ENCODE data around the gene RDH13. TPM values are rescaled to one million over a fixed set of nuclear protein-coding genes. Genes with fewer than 3 reads are reported as not detected.

Gene RDH13
- total and polyA plus RNA-seq, 4 donors: 9.2 to 30.5 (median 18.6) TPM

DNA sequence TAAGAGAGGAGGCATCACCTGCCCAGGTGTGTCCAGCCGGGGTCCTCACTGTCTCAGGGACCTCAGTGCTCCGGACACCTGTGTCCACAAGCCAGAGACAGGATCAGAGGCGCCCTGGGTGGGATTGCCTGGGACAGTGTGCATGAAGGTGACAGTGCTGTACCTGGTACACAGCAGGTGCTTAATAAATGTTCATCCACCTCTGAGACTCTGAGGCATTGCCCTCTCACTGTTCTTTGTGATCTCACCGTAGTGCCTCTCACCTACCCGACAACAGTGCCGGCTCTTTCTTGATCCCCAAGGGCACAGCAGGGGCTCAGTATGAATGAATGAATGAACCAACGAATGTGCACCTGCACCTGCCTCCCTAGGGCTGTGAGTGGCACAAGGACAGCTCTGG is 9.2 kb downstream of the RDH13 start:
- DNase-seq (no peak), ATAC-seq (ENCODE audit: insufficient read depth, low FRiP score) (no peak)
- H3K36me3 ChIP-seq (ENCODE audit: control insufficient read depth in 4 of 4, insufficient read depth in 4 of 4, low read length in 4 of 4): peaks cover 7 to 47% (median 13%) of the 10 kb centered on the region in 4 donors
- no peaks in the 10 kb centered on the region for H3K27me3 ChIP-seq (ENCODE audit: control insufficient read depth in 3 of 3, insufficient read depth in 3 of 3, low read length in 2 of 3)
- H3K4me3 ChIP-seq: no peak overlapping the region
- WGBS, 2 donors: 80 to 96% methylated on average over 7 of the region's 7 CpGs
- peaks cover 0 to 2% (median 0%) of the 10 kb centered on the region in 4 donors for H3K9me3 ChIP-seq (ENCODE audit: control insufficient read depth in 4 of 4, insufficient read depth in 3 of 4, low read length in 3 of 4)
- TF ChIP-seq, protein P1, sequence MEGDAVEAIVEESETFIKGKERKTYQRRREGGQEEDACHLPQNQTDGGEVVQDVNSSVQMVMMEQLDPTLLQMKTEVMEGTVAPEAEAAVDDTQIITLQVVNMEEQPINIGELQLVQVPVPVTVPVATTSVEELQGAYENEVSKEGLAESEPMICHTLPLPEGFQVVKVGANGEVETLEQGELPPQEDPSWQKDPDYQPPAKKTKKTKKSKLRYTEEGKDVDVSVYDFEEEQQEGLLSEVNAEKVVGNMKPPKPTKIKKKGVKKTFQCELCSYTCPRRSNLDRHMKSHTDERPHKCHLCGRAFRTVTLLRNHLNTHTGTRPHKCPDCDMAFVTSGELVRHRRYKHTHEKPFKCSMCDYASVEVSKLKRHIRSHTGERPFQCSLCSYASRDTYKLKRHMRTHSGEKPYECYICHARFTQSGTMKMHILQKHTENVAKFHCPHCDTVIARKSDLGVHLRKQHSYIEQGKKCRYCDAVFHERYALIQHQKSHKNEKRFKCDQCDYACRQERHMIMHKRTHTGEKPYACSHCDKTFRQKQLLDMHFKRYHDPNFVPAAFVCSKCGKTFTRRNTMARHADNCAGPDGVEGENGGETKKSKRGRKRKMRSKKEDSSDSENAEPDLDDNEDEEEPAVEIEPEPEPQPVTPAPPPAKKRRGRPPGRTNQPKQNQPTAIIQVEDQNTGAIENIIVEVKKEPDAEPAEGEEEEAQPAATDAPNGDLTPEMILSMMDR (IDR thresholded peaks at IDR 0.05; ENCODE audit: control extremely low read depth, extremely low read depth): no peak
- H3K4me1 ChIP-seq (ENCODE audit: control insufficient read depth in 5 of 5, insufficient read depth in 5 of 5, low read length in 5 of 5): peaks cover 0 to 1% (median 0%) of the 10 kb centered on the region in 5 donors
- H3K9ac ChIP-seq (ENCODE audit: insufficient read depth in 1 of 2, low read length in 2 of 2): no peak overlapping the region
- no peak overlapping the region for H3K27ac ChIP-seq (ENCODE audit: low read depth in 1 of 2, low read length in 1 of 2)

- no peak for ATAC-seq (ENCODE audit: insufficient read depth, low FRiP score)
Observed at GRCh38 chr19:55050749-55051532, 12.0 kb downstream of the RDH13 start.

DNA sequence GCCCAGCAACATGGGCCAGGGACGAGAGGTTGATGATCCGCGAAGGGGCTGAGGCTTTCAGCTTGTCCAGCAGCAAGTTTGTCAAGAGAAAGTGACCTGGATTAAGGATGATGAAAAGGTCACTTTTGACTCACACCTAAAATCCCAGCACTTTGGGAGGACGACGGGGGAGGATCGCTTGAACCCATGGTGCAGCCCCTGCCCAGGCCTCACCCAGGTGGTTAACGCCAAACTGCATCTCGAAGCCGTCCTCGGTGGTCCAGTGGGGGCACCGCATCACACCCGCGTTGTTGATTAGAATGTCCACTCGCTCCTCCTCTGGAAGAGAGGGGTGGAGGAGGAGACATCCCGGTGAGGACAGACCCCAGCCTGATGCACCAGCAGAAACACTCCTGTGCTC is 14.5 kb downstream of the RDH13 start:
- no peak overlapping the region for H3K9ac ChIP-seq (ENCODE audit: insufficient read depth in 1 of 2, low read length in 2 of 2)
- TF ChIP-seq, protein P1 (IDR thresholded peaks at IDR 0.05; ENCODE audit: control extremely low read depth, extremely low read depth): no peak
- no peaks in the 10 kb centered on the region for H3K27me3 ChIP-seq (ENCODE audit: control insufficient read depth in 3 of 3, insufficient read depth in 3 of 3, low read length in 2 of 3)
- no peak overlapping the region for H3K27ac ChIP-seq (ENCODE audit: low read depth in 1 of 2, low read length in 1 of 2)
- WGBS, 2 donors: 96 to 98% methylated on average over 15 of the region's 15 CpGs
- DNase-seq (no peak), ATAC-seq (ENCODE audit: insufficient read depth, low FRiP score) (no peak)
- no peak overlapping the region for H3K4me3 ChIP-seq
- H3K4me1 ChIP-seq (ENCODE audit: control insufficient read depth in 5 of 5, insufficient read depth in 5 of 5, low read length in 5 of 5): peaks cover 0 to 1% (median 0%) of the 10 kb centered on the region in 5 donors
- H3K36me3 ChIP-seq (ENCODE audit: control insufficient read depth in 4 of 4, insufficient read depth in 4 of 4, low read length in 4 of 4): peaks cover 0 to 64% (median 7%) of the 10 kb centered on the region in 4 donors
- no peaks in the 10 kb centered on the region for H3K9me3 ChIP-seq (ENCODE audit: control insufficient read depth in 4 of 4, insufficient read depth in 3 of 4, low read length in 3 of 4)

More at GRCh38 chr19:55050749-55051532, 12.0 kb downstream of the RDH13 start:
- H3K27me3 ChIP-seq (ENCODE audit: control insufficient read depth in 3 of 3, insufficient read depth in 3 of 3, low read length in 2 of 3): no peaks in the 10 kb centered on the region
- no peak overlapping the region for H3K27ac ChIP-seq (ENCODE audit: low read depth in 1 of 2, low read length in 1 of 2)
- H3K4me3 ChIP-seq: no peak overlapping the region
- WGBS, 2 donors: 97 to 98% methylated on average over 25 of the region's 25 CpGs
- H3K9me3 ChIP-seq (ENCODE audit: control insufficient read depth in 4 of 4, insufficient read depth in 3 of 4, low read length in 3 of 4): peaks cover 0 to 2% (median 0%) of the 10 kb centered on the region in 4 donors
- no peak overlapping the region for H3K9ac ChIP-seq (ENCODE audit: insufficient read depth in 1 of 2, low read length in 2 of 2)
- H3K36me3 ChIP-seq (ENCODE audit: control insufficient read depth in 4 of 4, insufficient read depth in 4 of 4, low read length in 4 of 4): peaks cover 3 to 59% (median 10%) of the 10 kb centered on the region in 4 donors
- DNase-seq: no peak
- H3K4me1 ChIP-seq (ENCODE audit: control insufficient read depth in 5 of 5, insufficient read depth in 5 of 5, low read length in 5 of 5): peaks cover 0 to 1% (median 0%) of the 10 kb centered on the region in 5 donors
- TF ChIP-seq, protein P1 (IDR thresholded peaks at IDR 0.05; ENCODE audit: control extremely low read depth, extremely low read depth): no peak

Data from lung (tissue), 12 donors.